H9 (cell line): ENCODE results near the gene ESRRB. TPM values are rescaled to one million over a fixed set of nuclear protein-coding genes. Genes with fewer than 3 reads are reported as not detected.

Source experiments
- DNase-seq: peaks from one replicate; pipeline ENCODE4 v3.0.0-alpha.2; 2017
- H2AFZ ChIP-seq: one replicate; pipeline ENCODE4 v1.6.1; 2013; ENCODE audit warnings: mild to moderate bottlenecking, low read length, control low read depth, moderate library complexity
- H2AK5ac ChIP-seq: 2 replicates; pipeline ENCODE4 v1.6.1; 2013; ENCODE audit warnings: low read length, control low read depth, mixed read lengths; ENCODE audit not compliant: insufficient read length
- H2BK120ac ChIP-seq: one replicate; pipeline ENCODE4 v1.6.1; 2013; ENCODE audit warnings: low read depth, mild to moderate bottlenecking, low read length, control low read depth, inconsistent platforms; ENCODE audit not compliant: poor library complexity, severe bottlenecking
- H2BK12ac ChIP-seq: 2 replicates; pipeline ENCODE4 v1.6.1; 2013; ENCODE audit warnings: low read length, control low read depth, mixed read lengths, low read depth; ENCODE audit not compliant: insufficient read length
- H2BK15ac ChIP-seq: 2 replicates; pipeline ENCODE4 v1.6.1; 2013; ENCODE audit warnings: low read depth, low read length, control low read depth
- H2BK20ac ChIP-seq: one replicate; pipeline ENCODE4 v1.6.1; 2013; ENCODE audit warnings: low read depth, mild to moderate bottlenecking, low read length, control low read depth, inconsistent platforms; ENCODE audit not compliant: poor library complexity, severe bottlenecking
- H2BK5ac ChIP-seq: 2 replicates; pipeline ENCODE4 v1.6.1; 2013; ENCODE audit warnings: low read length, control low read depth, mixed read lengths; ENCODE audit not compliant: insufficient read length
- H3K14ac ChIP-seq: 2 replicates; pipeline ENCODE4 v1.6.1; 2013; ENCODE audit warnings: low read length, control low read depth; ENCODE audit not compliant: insufficient read depth
- H3K18ac ChIP-seq: 2 replicates; pipeline ENCODE4 v1.6.1; 2013; ENCODE audit warnings: low read depth, mild to moderate bottlenecking, mixed read lengths, low read length, control low read depth; ENCODE audit not compliant: insufficient read length
- H3K23ac ChIP-seq: 2 replicates; pipeline ENCODE4 v1.6.1; 2013; ENCODE audit warnings: low read length, control low read depth, mixed read lengths, low read depth; ENCODE audit not compliant: insufficient read length
- H3K23me2 ChIP-seq: 2 replicates; pipeline ENCODE4 v1.6.1; 2013; ENCODE audit warnings: low read depth, mild to moderate bottlenecking, mixed read lengths, low read length, control low read depth; ENCODE audit not compliant: insufficient read length, poor library complexity, severe bottlenecking
- H3K27ac ChIP-seq: 2 replicates; pipeline ENCODE4 v1.5.1; 2013; ENCODE audit warnings: low read length, control low read depth, mixed read lengths, low read depth; ENCODE audit not compliant: insufficient read length
- H3K27me3 ChIP-seq: 2 replicates; pipeline ENCODE4 v1.6.1; 2013; ENCODE audit warnings: low read length, control low read depth, inconsistent platforms; ENCODE audit not compliant: insufficient read depth
- H3K4ac ChIP-seq: 2 replicates; pipeline ENCODE4 v1.6.1; 2013; ENCODE audit warnings: low read depth, mild to moderate bottlenecking, control low read depth, inconsistent platforms, low read length, moderate library complexity
- H3K4me1 ChIP-seq: 2 replicates; pipeline ENCODE4 v1.6.1; 2013; ENCODE audit warnings: low read length, control low read depth, inconsistent platforms; ENCODE audit not compliant: insufficient read depth
- H3K4me2 ChIP-seq: 2 replicates; pipeline ENCODE4 v1.6.1; 2013; ENCODE audit warnings: low read length, control low read depth, mixed read lengths; ENCODE audit not compliant: insufficient read length, insufficient read depth
- H3K56ac ChIP-seq: 2 replicates; pipeline ENCODE4 v1.6.1; 2013; ENCODE audit warnings: low read depth, mild to moderate bottlenecking, mixed read lengths, low read length, control low read depth; ENCODE audit not compliant: insufficient read length
- H3K79me1 ChIP-seq: 2 replicates; pipeline ENCODE4 v1.6.1; 2013; ENCODE audit warnings: low read depth, mild to moderate bottlenecking, moderate library complexity, low read length, control low read depth, inconsistent platforms; ENCODE audit not compliant: insufficient read depth, poor library complexity, severe bottlenecking
- H3K79me2 ChIP-seq: 2 replicates; pipeline ENCODE4 v1.6.1; 2013; ENCODE audit warnings: low read length, control low read depth, inconsistent platforms; ENCODE audit not compliant: insufficient read depth
- H3K9ac ChIP-seq: 2 replicates; pipeline ENCODE4 v1.6.1; 2013; ENCODE audit warnings: low read length, control low read depth, mixed read lengths; ENCODE audit not compliant: insufficient read length; ENCODE audit errors: extremely low read depth
- H3K9me3 ChIP-seq: one replicate; pipeline ENCODE4 v1.6.1; 2013; ENCODE audit warnings: low read depth, low read length, inconsistent platforms; ENCODE audit not compliant: control insufficient read depth
- H3T11ph ChIP-seq: one replicate; pipeline ENCODE4 v1.6.1; 2013; ENCODE audit warnings: mild to moderate bottlenecking, low read length, control low read depth, inconsistent platforms
- H4K20me1 ChIP-seq: one replicate; pipeline ENCODE4 v1.6.1; 2013; ENCODE audit not compliant: control insufficient read depth, insufficient read length, insufficient read depth
- H4K5ac ChIP-seq: 2 replicates; pipeline ENCODE4 v1.6.1; 2013; ENCODE audit warnings: low read depth, mild to moderate bottlenecking, mixed read lengths, low read length, control low read depth; ENCODE audit not compliant: insufficient read length
- H4K8ac ChIP-seq: replicated peaks from 2 replicates; pipeline ENCODE4 v1.6.1; 2013; ENCODE audit warnings: low read length, control low read depth, mixed read lengths, low read depth; ENCODE audit not compliant: insufficient read length
- H4K91ac ChIP-seq: 2 replicates; pipeline ENCODE4 v1.6.1; 2013; ENCODE audit warnings: low read depth, mild to moderate bottlenecking, moderate library complexity, mixed read lengths, low read length, control low read depth; ENCODE audit not compliant: insufficient read length
- H3K27ac Mint-ChIP-seq, 3 experiments: 2 replicates in 2 of 3; 3 replicates in 1 of 3; pipeline ENCODE4 v1.8.0; 2020 to 2021; ENCODE audit warnings: mixed read lengths in 3 of 3, mild to moderate bottlenecking in 1 of 3, moderate library complexity in 1 of 3
- H3K27me3 Mint-ChIP-seq: 2 replicates; pipeline ENCODE4 v1.8.0; 2021; ENCODE audit warnings: low read depth, mild to moderate bottlenecking, moderate library complexity, mixed read lengths
- H3K36me3 Mint-ChIP-seq, 3 experiments: 2 replicates in 2 of 3; 3 replicates in 1 of 3; pipeline ENCODE4 v1.8.0; 2020 to 2021; ENCODE audit warnings: low read depth in 3 of 3, mixed read lengths in 3 of 3; ENCODE audit not compliant: insufficient read depth in 1 of 3
- H3K4me1 Mint-ChIP-seq, 2 experiments: 2 replicates each; pipeline ENCODE4 v1.8.0; 2020; ENCODE audit warnings: mixed read lengths in 2 of 2
- H3K4me3 Mint-ChIP-seq, 2 experiments: 2 replicates in 1 of 2; 3 replicates in 1 of 2; pipeline ENCODE4 v1.8.0; 2020 to 2021; ENCODE audit warnings: mild to moderate bottlenecking in 2 of 2, mixed read lengths in 2 of 2, moderate library complexity in 1 of 2
- H3K9me3 Mint-ChIP-seq, 2 experiments: 2 replicates in 1 of 2; 3 replicates in 1 of 2; pipeline ENCODE4 v1.8.0; 2020; ENCODE audit warnings: mild to moderate bottlenecking in 2 of 2, mixed read lengths in 2 of 2, moderate library complexity in 1 of 2
- WGBS: extraction: QIAGEN DNeasy Blood & Tissue Kit; methylation state at CpG from one replicate; pipeline ENCODE4 v1.1.7; 2013; ENCODE audit warnings: missing lambda C conversion rate, low lambda C conversion rate, mixed read lengths; ENCODE audit not compliant: insufficient read length; ENCODE audit errors: extremely low coverage; 5-methylcytosine and 5-hydroxymethylcytosine counted together
- total RNA-seq: library from RNA; stranded (reverse); gene quantifications from 2 replicates; pipeline ENCODE4 v1.2.1, GENCODE V29; 2021
- TF ChIP-seq, protein P1 (sequence below): fragments of 200-600 bp; sonication (generic); conservative IDR thresholded peaks from 3 replicates; pipeline ENCODE4 v1.8.0; 2021; ENCODE audit warnings: antibody characterized with exemption, mild to moderate bottlenecking

Gene ESRRB
- total RNA-seq, 1 experiment from 2014 or later, result 0.11 TPM

DNA sequence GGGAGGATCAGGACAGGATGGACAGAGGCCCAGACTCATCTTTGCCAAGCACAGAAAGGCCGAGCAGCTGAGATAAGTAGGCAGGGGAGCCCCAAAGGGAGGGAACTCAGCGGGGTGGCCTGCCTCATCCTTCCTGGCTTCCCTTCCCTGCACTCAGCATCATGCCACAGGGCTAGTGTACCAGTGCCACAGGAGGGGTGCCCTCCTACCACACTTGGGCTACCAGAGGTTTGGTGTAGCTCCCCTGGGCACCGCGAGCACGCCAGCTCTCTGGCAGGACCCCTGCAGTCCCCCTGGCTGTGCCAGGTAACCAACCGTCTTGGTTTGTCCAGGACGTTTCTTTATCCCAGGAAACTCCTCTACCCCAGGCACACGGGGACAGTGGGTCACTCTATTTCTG lies 123.5 kb downstream of the ESRRB start:
- Mint-ChIP-seq H3K9me3 (no peaks in the 10 kb centered on the region), H3K27ac (no peak overlapping the region), H3K4me3 (no peak overlapping the region), H3K4me1 (peaks cover 0 to 4% of the 10 kb centered on the region in 2 experiments; a peak in 1 of 4 replicates), H3K27me3 (no peaks in the 10 kb centered on the region; the same call in 1 of the 2 replicates), H3K36me3 (no peaks in the 10 kb centered on the region; a peak in 1 of 7 replicates)
- no peak overlapping the region for H2AFZ ChIP-seq
- no peaks in the 10 kb centered on the region for H3K79me1 ChIP-seq
- no peak overlapping the region for H3K23ac ChIP-seq
- H3K9me3 ChIP-seq, result no peaks in the 10 kb centered on the region
- H3K4ac ChIP-seq, result no peak overlapping the region
- H3K79me2 ChIP-seq, result no peaks in the 10 kb centered on the region
- no CpG with 5 or more reads among the region's 8 CpGs for WGBS
- H3K4me1 ChIP-seq, result no peaks in the 10 kb centered on the region
- no peak overlapping the region for H3K56ac ChIP-seq
- no peak overlapping the region for H3K18ac ChIP-seq
- H3K14ac ChIP-seq, result no peak overlapping the region
- H2BK12ac ChIP-seq, result no peak overlapping the region
- H3K4me2 ChIP-seq, result no peak overlapping the region
- H3K9ac ChIP-seq, result no peak overlapping the region
- H2BK120ac ChIP-seq, result no peak overlapping the region
- DNase-seq, result no peak
- TF ChIP-seq, protein P1, sequence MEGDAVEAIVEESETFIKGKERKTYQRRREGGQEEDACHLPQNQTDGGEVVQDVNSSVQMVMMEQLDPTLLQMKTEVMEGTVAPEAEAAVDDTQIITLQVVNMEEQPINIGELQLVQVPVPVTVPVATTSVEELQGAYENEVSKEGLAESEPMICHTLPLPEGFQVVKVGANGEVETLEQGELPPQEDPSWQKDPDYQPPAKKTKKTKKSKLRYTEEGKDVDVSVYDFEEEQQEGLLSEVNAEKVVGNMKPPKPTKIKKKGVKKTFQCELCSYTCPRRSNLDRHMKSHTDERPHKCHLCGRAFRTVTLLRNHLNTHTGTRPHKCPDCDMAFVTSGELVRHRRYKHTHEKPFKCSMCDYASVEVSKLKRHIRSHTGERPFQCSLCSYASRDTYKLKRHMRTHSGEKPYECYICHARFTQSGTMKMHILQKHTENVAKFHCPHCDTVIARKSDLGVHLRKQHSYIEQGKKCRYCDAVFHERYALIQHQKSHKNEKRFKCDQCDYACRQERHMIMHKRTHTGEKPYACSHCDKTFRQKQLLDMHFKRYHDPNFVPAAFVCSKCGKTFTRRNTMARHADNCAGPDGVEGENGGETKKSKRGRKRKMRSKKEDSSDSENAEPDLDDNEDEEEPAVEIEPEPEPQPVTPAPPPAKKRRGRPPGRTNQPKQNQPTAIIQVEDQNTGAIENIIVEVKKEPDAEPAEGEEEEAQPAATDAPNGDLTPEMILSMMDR, result no peak
- no peak overlapping the region for H4K8ac ChIP-seq
- H2BK20ac ChIP-seq, result no peak overlapping the region
- no peaks in the 10 kb centered on the region for H3K23me2 ChIP-seq
- no peak overlapping the region for H3K27ac ChIP-seq
- no peaks in the 10 kb centered on the region for H3K27me3 ChIP-seq
- no peak overlapping the region for H2BK5ac ChIP-seq
- H3T11ph ChIP-seq, result no peak overlapping the region
- no peak overlapping the region for H2AK5ac ChIP-seq
- no peak overlapping the region for H4K91ac ChIP-seq
- H4K20me1 ChIP-seq, result no peaks in the 10 kb centered on the region
- H4K5ac ChIP-seq, result no peak overlapping the region
- no peak overlapping the region for H2BK15ac ChIP-seq
